OCI-LY3 (cell line): Measurements from ENCODE around the gene INPP5A.

Experiments used
- CTCF ChIP-seq: fragments of 200-600, 300-600 bp; sonication (generic); IDR thresholded peaks from 2 replicates; pipeline ENCODE4 v1.5.1; 2014; ENCODE audit warnings: antibody characterized with exemption, low read length, low read depth
- EZH2phosphoT487 ChIP-seq: fragments of 200-600 bp; shearing (Covaris generic); IDR thresholded peaks from 2 replicates; pipeline ENCODE4 v1.6.1; 2018; ENCODE audit warnings: antibody characterized with exemption, mixed run types, low read depth

- TF ChIP-seq CTCF (no peak), EZH2phosphoT487 (no peak)
These were observed 75.3 kb downstream of the INPP5A start for GRCh38 chr10:132612571-132613504.
